Measurements from ENCODE around the gene VSIG10L. TPM values are rescaled to one million over a fixed set of nuclear protein-coding genes. Genes with fewer than 3 reads are reported as not detected.
A peak's percentile ranks its signal among the peaks of the same experiment; 100 is the strongest.

The VSIG10L gene
- total RNA-seq, 1 experiment from 2014 or later: 11.6 TPM

DNA sequence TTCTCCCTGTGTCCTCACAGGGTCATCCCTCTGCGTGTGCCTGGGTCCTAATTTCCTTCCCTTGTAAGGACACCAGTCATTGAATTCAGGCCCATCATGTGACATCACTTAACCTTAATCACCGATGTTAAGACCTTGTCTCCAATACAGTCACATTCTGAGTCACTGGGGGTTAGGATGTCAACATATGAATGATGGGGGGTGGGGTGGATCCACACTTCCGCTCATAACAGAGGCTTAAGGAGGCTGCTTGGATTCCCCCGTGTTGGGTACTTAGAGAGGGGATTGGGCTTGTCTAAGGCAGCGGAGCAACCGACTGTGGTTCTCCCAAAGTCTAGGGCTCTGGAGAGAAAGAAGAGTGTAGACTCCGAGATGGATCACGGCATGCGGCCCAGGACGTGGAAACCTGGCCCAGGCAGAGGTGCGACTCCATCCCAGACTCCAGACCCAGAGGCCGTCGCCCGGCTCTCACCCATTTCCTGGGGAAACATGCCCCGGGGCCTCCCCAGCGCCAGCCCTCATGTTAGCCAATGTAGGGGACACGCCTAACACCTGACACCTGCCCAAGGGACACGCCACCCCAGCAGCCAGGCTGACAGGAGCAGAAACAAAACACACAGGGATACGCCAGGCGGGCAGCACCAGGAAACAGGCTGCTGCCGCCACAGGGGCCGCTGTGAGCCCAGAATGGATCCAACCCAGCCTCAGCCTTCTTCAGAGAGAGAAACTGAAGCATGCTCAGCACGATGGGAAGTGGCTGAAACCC, 47.5 kb downstream of the VSIG10L start:
- Mint-ChIP-seq H3K27ac (no peak overlapping the region; the same call in 1 of the 2 replicates), H3K36me3 (no peaks in the 10 kb centered on the region), H3K4me3 (peak overlapping the region; percentile 24), H3K9me3 (peaks cover 10% of the 10 kb centered on the region; the same call in 1 of the 2 replicates), H3K27me3 (ENCODE audit: low read depth) (peaks cover 5% of the 10 kb centered on the region; the same call in 1 of the 2 replicates), H3K4me1 (peaks cover 57% of the 10 kb centered on the region)
- ATAC-seq (0 out of 2 replicates have a peak, but pooled peaks have one; percentile 3), DNase-seq (ENCODE audit: low spot score) (no peak)
- no peak for TF ChIP-seq FOXJ3 (CRISPR knock-in tag; IDR thresholded peaks at IDR 0.05; ENCODE audit: borderline replicate concordance)
- TF ChIP-seq, protein P1, sequence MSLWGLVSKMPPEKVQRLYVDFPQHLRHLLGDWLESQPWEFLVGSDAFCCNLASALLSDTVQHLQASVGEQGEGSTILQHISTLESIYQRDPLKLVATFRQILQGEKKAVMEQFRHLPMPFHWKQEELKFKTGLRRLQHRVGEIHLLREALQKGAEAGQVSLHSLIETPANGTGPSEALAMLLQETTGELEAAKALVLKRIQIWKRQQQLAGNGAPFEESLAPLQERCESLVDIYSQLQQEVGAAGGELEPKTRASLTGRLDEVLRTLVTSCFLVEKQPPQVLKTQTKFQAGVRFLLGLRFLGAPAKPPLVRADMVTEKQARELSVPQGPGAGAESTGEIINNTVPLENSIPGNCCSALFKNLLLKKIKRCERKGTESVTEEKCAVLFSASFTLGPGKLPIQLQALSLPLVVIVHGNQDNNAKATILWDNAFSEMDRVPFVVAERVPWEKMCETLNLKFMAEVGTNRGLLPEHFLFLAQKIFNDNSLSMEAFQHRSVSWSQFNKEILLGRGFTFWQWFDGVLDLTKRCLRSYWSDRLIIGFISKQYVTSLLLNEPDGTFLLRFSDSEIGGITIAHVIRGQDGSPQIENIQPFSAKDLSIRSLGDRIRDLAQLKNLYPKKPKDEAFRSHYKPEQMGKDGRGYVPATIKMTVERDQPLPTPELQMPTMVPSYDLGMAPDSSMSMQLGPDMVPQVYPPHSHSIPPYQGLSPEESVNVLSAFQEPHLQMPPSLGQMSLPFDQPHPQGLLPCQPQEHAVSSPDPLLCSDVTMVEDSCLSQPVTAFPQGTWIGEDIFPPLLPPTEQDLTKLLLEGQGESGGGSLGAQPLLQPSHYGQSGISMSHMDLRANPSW (CRISPR knock-in tag; conservative IDR thresholded peaks at IDR 0.05; ENCODE audit: low read depth): no peak
- TF ChIP-seq FOXK1 (CRISPR knock-in tag; IDR thresholded peaks at IDR 0.05): no peak
- TF ChIP-seq, protein P2, sequence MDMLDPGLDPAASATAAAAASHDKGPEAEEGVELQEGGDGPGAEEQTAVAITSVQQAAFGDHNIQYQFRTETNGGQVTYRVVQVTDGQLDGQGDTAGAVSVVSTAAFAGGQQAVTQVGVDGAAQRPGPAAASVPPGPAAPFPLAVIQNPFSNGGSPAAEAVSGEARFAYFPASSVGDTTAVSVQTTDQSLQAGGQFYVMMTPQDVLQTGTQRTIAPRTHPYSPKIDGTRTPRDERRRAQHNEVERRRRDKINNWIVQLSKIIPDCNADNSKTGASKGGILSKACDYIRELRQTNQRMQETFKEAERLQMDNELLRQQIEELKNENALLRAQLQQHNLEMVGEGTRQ (CRISPR knock-in tag; IDR thresholded peaks at IDR 0.05): 0 out of 2 replicates have a peak, but pooled peaks have one; percentile 18
- TF ChIP-seq, protein P3, sequence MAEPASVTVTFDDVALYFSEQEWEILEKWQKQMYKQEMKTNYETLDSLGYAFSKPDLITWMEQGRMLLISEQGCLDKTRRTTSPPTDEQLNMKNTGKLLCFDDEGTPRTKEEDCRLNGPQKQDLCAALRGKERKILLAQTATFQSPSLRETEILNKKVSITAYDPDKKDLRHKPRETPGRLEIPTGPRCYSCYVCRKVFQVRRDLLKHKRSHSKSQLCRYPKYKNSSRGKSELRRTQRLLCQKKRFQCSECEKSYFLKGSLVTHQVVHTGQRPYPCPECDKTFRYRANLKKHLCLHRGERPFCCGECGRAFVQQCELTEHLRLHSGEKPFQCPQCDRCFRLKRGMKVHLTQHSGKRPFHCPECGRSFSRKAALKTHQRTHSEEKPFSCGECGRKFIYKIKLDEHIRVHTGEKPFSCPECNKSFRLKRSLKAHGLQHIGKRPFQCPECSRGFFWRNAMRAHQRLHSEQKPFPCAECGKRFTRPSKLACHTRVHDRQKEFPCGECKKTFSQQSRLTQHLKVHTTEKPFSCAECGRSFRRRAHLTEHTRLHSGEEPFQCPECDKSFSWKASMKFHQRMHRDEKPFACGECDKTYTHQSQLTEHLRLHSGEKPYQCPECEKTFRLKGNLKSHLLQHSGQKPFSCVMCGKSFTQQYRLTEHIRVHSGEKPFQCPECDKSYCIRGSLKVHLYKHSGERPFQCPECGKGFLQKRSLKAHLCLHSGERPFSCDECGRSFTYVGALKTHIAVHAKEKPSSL (CRISPR knock-in tag; conservative IDR thresholded peaks at IDR 0.05): no peak
- no peak for TF ChIP-seq NFATC4 (CRISPR knock-in tag; IDR thresholded peaks at IDR 0.05)
- TF ChIP-seq ELF4 (CRISPR knock-in tag; IDR thresholded peaks at IDR 0.05; ENCODE audit: low read depth): no peak
- CTCF ChIA-PET: interaction anchor here (0.9 to 3.9 kb wide), 15 partner anchors 13 to 372 kb away, joined by 3 to 18 read pairs (median 10); partner anchors contain the start of gene C19orf84
- POLR2A ChIA-PET: no interaction called here

DNA sequence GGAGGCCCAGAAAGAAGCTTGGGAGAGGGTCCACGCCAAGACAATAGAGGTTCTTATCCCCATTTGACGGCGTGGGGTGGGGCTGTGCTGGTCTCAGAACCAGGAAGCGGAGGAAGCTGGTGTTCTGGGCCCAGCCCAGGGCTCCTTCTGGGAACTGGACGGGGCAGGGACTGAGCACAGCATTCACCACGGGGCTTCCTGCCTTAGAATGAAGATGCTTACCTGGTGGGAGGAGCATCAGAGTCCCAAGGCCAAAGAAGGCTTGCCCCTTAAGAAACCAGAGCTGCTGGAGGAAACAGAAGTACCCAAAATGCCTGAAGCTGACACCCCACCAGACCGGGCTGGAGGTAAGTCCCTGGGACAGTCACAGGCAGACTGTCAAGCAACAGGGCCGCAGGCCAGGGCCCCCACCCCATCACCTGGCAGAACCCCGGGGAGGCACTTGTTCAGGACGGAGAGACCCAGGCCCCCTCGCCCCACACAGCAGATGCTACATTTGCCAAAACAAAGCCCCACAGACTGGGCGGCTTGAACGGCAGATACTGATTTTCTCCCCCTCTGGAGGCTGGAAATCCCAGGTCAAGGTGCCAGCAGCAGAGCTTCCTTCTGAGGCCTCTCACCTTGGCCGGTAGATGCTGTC, 48.2 kb downstream of the VSIG10L start:
- ChIA-PET CTCF (interaction anchor here (0.9 to 3.9 kb wide), 7 partner anchors 12 to 367 kb away, joined by 3 to 16 read pairs (median 4); no protein-coding TSS in a partner anchor), POLR2A (interaction anchor here (0.7 kb wide), 1 partner anchor 74 kb away, joined by 3 read pairs; no protein-coding TSS in a partner anchor)
- Mint-ChIP-seq H3K4me3 (peak overlapping the region; percentile 24; the same call in 1 of the 2 replicates), H3K4me1 (peaks cover 54% of the 10 kb centered on the region), H3K9me3 (peaks cover 10% of the 10 kb centered on the region; the same call in 1 of the 2 replicates), H3K27ac (no peak overlapping the region; the same call in 1 of the 2 replicates), H3K27me3 (ENCODE audit: low read depth) (peaks cover 5% of the 10 kb centered on the region; the same call in 1 of the 2 replicates), H3K36me3 (no peaks in the 10 kb centered on the region)
- DNase-seq (ENCODE audit: low spot score): no peak
- peak; percentile 13 for ATAC-seq
- TF ChIP-seq MXD4 (CRISPR knock-in tag; IDR thresholded peaks at IDR 0.05; ENCODE audit: borderline replicate concordance) (no peak), FOXK1 (CRISPR knock-in tag; IDR thresholded peaks at IDR 0.05) (no peak), ZBTB21 (CRISPR knock-in tag; IDR thresholded peaks at IDR 0.05; ENCODE audit: borderline replicate concordance) (no peak), IRF2 (CRISPR knock-in tag; IDR thresholded peaks at IDR 0.05; ENCODE audit: borderline replicate concordance, low read depth) (no peak), EMX1 (CRISPR knock-in tag; IDR thresholded peaks at IDR 0.05) (no peak), ELF4 (CRISPR knock-in tag; IDR thresholded peaks at IDR 0.05; ENCODE audit: low read depth) (no peak), ETV6 (CRISPR knock-in tag; IDR thresholded peaks at IDR 0.05) (no peak), RORB (CRISPR knock-in tag; IDR thresholded peaks at IDR 0.05) (no peak), SMAD4 (CRISPR knock-in tag; IDR thresholded peaks at IDR 0.05) (no peak), FOXP1 (CRISPR knock-in tag; IDR thresholded peaks at IDR 0.05; ENCODE audit: borderline replicate concordance) (no peak), NR3C1 (CRISPR knock-in tag; conservative IDR thresholded peaks at IDR 0.05; ENCODE audit: low read depth) (no peak), SMAD3 (CRISPR knock-in tag; IDR thresholded peaks at IDR 0.05; ENCODE audit: borderline replicate concordance) (no peak), CREM (CRISPR knock-in tag; IDR thresholded peaks at IDR 0.05) (no peak), ZNF396 (CRISPR knock-in tag; IDR thresholded peaks at IDR 0.05; ENCODE audit: borderline replicate concordance) (no peak)
- TF ChIP-seq, protein P4, sequence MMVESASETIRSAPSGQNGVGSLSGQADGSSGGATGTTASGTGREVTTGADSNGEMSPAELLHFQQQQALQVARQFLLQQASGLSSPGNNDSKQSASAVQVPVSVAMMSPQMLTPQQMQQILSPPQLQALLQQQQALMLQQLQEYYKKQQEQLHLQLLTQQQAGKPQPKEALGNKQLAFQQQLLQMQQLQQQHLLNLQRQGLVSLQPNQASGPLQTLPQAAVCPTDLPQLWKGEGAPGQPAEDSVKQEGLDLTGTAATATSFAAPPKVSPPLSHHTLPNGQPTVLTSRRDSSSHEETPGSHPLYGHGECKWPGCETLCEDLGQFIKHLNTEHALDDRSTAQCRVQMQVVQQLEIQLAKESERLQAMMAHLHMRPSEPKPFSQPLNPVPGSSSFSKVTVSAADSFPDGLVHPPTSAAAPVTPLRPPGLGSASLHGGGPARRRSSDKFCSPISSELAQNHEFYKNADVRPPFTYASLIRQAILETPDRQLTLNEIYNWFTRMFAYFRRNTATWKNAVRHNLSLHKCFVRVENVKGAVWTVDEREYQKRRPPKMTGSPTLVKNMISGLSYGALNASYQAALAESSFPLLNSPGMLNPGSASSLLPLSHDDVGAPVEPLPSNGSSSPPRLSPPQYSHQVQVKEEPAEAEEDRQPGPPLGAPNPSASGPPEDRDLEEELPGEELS (CRISPR knock-in tag; IDR thresholded peaks at IDR 0.05): no peak
- TF ChIP-seq, protein P5, sequence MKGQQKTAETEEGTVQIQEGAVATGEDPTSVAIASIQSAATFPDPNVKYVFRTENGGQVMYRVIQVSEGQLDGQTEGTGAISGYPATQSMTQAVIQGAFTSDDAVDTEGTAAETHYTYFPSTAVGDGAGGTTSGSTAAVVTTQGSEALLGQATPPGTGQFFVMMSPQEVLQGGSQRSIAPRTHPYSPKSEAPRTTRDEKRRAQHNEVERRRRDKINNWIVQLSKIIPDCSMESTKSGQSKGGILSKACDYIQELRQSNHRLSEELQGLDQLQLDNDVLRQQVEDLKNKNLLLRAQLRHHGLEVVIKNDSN (CRISPR knock-in tag; IDR thresholded peaks at IDR 0.05): no peak
- TF ChIP-seq, protein P6, sequence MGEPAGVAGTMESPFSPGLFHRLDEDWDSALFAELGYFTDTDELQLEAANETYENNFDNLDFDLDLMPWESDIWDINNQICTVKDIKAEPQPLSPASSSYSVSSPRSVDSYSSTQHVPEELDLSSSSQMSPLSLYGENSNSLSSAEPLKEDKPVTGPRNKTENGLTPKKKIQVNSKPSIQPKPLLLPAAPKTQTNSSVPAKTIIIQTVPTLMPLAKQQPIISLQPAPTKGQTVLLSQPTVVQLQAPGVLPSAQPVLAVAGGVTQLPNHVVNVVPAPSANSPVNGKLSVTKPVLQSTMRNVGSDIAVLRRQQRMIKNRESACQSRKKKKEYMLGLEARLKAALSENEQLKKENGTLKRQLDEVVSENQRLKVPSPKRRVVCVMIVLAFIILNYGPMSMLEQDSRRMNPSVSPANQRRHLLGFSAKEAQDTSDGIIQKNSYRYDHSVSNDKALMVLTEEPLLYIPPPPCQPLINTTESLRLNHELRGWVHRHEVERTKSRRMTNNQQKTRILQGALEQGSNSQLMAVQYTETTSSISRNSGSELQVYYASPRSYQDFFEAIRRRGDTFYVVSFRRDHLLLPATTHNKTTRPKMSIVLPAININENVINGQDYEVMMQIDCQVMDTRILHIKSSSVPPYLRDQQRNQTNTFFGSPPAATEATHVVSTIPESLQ (CRISPR knock-in tag; IDR thresholded peaks at IDR 0.05): no peak

Measured in WTC11 (cell line).